Posterior vena cava (tissue), 2 donors: Measurements from ENCODE around the gene EFR3B. TPM values are rescaled to one million over a fixed set of nuclear protein-coding genes. Genes with fewer than 3 reads are reported as not detected.

ENCODE experiments used
- DNase-seq: peaks from one replicate; pipeline ENCODE4 v3.0.0-alpha.2; 2020; ENCODE audit warnings: low spot score
- intact Hi-C, 2 donors: fragments of 100-400 bp; cut with DNase I; formaldehyde crosslinking; loops; one replicate each; pipeline versions ENCODE4 v1.14.1 to v1.14.2; 2022 to 2023
- total RNA-seq, 2 donors: library from RNA; stranded (reverse); fragmentation: NEBNext Ultra II Directional; extraction: Animal tissue kit (Norgen Biotek cat#: 25700); gene quantifications; one replicate each; pipeline ENCODE4 v1.2.1, GENCODE V29; 2021
- donor health status: DM: yes; HTN: yes; CAD: no.
- donor health status: DM: yes; HTN: yes; CAD: no.

Gene EFR3B
- total RNA-seq, 2 donors from 2014 or later, result 1.7 TPM

GRCh38 chr2:25032901-25033300 lies 9.0 kb upstream of the EFR3B start:
- intact Hi-C loops, result no loop called here

GRCh38 chr2:25034081-25034480 lies 7.8 kb upstream of the EFR3B start:
- no peak for DNase-seq
- intact Hi-C loops, result no loop called here

More at GRCh38 chr2:25032901-25033300, 9.0 kb upstream of the EFR3B start:
- no peak for DNase-seq

- no peak for DNase-seq
- intact Hi-C loops, result no loop called here
Observed at GRCh38 chr2:25035537-25036220, 6.2 kb upstream of the EFR3B start.

GRCh38 chr2:25036221-25036559 lies 5.7 kb upstream of the EFR3B start:
- intact Hi-C loops, result no loop called here
- no peak for DNase-seq

GRCh38 chr2:25039126-25039525 lies 2.8 kb upstream of the EFR3B start:
- intact Hi-C loops, result no loop called here
- DNase-seq, result no peak

GRCh38 chr2:25041307-25041927 lies 459 bp upstream of the EFR3B start:
- intact Hi-C loops, result loop anchor here in 1 of 2 donors (5.0 kb wide), 1 partner anchor 64 kb away; no protein-coding TSS in a partner anchor
- DNase-seq, result peak; percentile 85

- intact Hi-C loops, result loop anchor here in 1 of 2 donors (5.0 kb wide), 1 partner anchor 65 kb away; no protein-coding TSS in a partner anchor
Observed at GRCh38 chr2:25042321-25043240, 705 bp downstream of the EFR3B start.

GRCh38 chr2:25043241-25043867 lies 1.5 kb downstream of the EFR3B start:
- intact Hi-C loops, result loop anchor here in 1 of 2 donors (5.0 kb wide), 1 partner anchor 66 kb away; no protein-coding TSS in a partner anchor
- no peak for DNase-seq

More at GRCh38 chr2:25042321-25043240, 705 bp downstream of the EFR3B start:
- peak; percentile 86 for DNase-seq

- no peak for DNase-seq
- intact Hi-C loops, result loop anchor here in 1 of 2 donors (5.0 kb wide), 1 partner anchor 67 kb away; no protein-coding TSS in a partner anchor
Observed at GRCh38 chr2:25044011-25044410, 2.1 kb downstream of the EFR3B start.

- DNase-seq, result no peak
- intact Hi-C loops, result loop anchor here in 1 of 2 donors (5.0 kb wide), 1 partner anchor 68 kb away; no protein-coding TSS in a partner anchor
Observed at GRCh38 chr2:25044990-25045389, 3.1 kb downstream of the EFR3B start.

- intact Hi-C loops, result no loop called here
Observed at GRCh38 chr2:25049422-25049821, 7.5 kb downstream of the EFR3B start.

GRCh38 chr2:25050128-25050527 lies 8.3 kb downstream of the EFR3B start:
- DNase-seq, result no peak
- intact Hi-C loops, result no loop called here

More at GRCh38 chr2:25049422-25049821, 7.5 kb downstream of the EFR3B start:
- DNase-seq, result no peak

GRCh38 chr2:25053041-25053440 lies 11.2 kb downstream of the EFR3B start:
- intact Hi-C loops, result no loop called here
- no peak for DNase-seq

GRCh38 chr2:25054720-25055119 lies 12.8 kb downstream of the EFR3B start:
- intact Hi-C loops, result no loop called here
- no peak for DNase-seq

- DNase-seq, result no peak
- intact Hi-C loops, result no loop called here
Observed at GRCh38 chr2:25055376-25055920, 13.6 kb downstream of the EFR3B start.

GRCh38 chr2:25056098-25056821 lies 14.4 kb downstream of the EFR3B start:
- no peak for DNase-seq
- intact Hi-C loops, result no loop called here

GRCh38 chr2:25062511-25062917 lies 20.6 kb downstream of the EFR3B start:
- intact Hi-C loops, result no loop called here
- DNase-seq, result no peak
